GM20431 (cell line): ENCODE results near the gene RNF180.

Experiments
- in situ Hi-C: fragments of 300-500 bp; cut with MseI, MboI; formaldehyde crosslinking; loops from one replicate; pipeline ENCODE4 v1.15.0; 2020; ENCODE audit warnings: low sequenced_read_pairs; ENCODE audit not compliant: unreplicated experiment

Gene RNF180

DNA sequence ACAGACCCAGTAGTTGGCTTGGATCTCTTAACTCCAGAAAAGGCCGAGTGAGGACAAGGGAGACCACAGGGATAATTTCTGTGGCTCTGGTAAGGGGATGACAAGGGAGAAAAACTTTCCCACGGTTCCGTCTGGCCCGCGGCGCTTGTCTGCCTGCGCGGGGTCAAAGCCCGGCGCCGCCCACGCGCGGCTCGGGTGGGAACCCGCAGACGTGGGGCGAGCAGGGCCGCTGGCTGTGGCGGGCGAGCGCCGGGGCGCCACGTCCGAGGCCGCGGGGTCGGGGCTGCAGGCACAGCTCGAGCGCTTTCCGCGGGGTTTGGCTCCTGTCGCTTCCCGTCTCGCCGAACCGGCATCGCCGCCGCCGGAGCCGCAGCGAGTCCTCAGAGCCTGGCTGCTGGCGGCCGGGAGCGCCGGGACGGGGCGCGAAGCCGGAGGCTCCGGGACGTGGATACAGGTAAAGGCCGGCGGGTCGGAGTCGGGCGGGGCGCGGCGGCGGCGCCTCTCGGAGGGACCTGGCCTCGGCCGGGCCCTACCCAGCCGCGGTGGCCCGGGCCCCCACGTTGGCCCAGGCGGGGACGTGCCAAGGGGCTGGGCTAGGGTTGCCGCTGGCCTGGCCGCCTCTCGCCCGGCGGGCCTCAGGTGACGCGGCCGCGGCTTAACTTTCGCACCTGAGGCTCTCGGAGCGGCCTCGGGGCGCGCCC is at the start of gene RNF180:
RNF180 (plus strand) TSS at position 344 of the 701 bp plus-strand sequence. CDS start 34,965 bp downstream, outside the sequence.
- in situ Hi-C loops, result no loop called here

- in situ Hi-C loops, result no loop called here
Measured at GRCh38 chr5:64125521-64125920, 40.1 kb upstream of the RNF180 start.

GRCh38 chr5:64126202-64126741 is 39.4 kb upstream of the RNF180 start:
- in situ Hi-C loops, result no loop called here

DNA sequence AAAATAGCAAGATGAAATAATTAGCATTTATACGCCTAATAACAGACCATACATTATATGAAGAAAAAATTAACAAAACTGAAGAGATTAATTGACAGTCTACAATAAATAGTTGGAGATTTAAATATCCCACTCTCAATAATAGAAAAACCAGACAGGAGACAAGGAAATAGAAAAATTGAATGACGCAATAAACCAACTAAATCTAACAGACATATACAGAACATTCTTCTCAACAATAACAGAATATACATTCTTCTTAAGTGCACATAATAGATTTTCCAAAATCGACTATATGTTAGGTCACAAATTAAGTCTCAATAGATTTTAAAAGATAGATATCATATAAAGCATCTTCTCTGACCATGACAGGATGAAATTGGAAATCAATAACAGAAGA is 25.6 kb upstream of the RNF180 start:
- in situ Hi-C loops, result no loop called here

- in situ Hi-C loops, result no loop called here
Measured at GRCh38 chr5:64144425-64145215, 21.0 kb upstream of the RNF180 start.

DNA sequence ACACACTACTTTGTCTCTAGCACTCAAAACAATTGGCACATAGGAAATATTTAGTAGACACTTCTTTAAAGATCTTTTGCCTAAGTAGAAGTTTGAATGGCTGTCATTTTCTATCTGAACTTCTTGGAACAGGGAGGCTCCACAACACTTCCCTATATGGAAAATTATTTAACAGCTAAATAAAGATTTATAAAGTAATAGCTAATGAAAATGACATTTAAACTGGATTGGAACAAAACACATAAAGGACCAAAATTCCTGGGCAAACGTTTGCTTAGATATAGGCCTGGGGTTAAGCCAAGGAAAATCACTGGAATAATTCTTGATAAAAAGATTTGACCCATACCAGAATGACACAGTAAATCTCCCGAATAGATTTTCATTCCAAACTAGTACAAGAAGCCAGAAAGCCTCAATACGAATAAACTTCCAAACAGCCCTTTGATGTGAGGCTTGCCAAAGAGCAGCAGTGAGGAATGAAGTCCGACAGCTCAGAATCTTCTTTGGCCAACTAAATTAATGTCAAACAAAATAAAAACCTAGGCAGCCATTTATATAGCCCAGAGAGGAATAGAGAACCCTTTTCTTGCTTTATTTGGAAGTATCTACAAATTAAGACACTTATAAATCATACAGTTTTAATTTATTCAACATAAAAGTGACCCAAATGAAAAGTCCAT is 20.3 kb upstream of the RNF180 start:
- in situ Hi-C loops, result no loop called here

DNA sequence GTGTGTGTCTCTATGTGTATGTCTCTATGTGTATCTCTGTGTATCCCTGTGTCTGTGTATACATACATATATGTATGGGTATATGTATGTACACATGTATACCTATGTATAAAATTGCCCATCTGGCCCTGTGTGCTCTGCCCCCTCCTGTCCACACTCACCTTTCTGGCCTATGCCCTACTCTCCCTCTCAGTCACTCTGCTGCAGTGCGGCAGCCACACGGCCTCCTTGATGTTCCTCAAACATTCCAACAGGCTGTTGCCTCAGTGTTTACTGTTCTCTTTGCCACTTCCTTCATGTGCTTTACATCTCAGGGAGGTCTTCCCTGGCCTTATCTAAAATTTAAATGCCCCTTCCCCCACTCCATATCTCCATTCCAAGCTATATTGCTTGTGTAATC is 18.3 kb upstream of the RNF180 start:
- in situ Hi-C loops, result no loop called here

DNA sequence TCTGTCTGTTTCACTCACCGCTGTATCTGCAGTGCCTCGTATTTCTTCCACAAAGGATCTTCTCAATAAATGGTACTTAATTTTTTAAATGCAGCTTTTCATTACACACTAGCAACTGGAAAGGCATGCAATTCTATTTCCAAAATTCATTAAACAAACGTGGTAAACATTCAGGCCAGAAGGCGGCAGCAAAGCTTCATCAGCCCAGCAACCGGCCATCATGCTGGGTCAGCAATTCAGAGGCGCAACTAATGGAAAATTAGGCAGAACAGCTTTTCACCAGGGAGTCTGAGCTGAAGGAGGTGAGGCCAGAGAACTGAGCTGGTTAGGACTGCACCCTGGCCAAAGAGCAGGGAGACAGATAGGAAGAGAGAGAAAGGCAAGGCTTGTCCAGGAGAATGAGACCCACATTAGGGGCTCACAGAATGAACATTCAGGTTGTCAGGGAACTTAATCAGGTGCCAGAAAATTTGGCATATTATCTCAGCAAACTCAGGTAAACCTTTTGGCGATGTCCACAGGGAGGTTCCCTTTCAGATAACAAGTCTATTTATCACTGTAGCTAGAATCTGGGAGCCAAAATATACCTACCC is 17.7 kb upstream of the RNF180 start:
- in situ Hi-C loops, result no loop called here

- in situ Hi-C loops, result no loop called here
Measured at GRCh38 chr5:64149268-64149667, 16.4 kb upstream of the RNF180 start.

DNA sequence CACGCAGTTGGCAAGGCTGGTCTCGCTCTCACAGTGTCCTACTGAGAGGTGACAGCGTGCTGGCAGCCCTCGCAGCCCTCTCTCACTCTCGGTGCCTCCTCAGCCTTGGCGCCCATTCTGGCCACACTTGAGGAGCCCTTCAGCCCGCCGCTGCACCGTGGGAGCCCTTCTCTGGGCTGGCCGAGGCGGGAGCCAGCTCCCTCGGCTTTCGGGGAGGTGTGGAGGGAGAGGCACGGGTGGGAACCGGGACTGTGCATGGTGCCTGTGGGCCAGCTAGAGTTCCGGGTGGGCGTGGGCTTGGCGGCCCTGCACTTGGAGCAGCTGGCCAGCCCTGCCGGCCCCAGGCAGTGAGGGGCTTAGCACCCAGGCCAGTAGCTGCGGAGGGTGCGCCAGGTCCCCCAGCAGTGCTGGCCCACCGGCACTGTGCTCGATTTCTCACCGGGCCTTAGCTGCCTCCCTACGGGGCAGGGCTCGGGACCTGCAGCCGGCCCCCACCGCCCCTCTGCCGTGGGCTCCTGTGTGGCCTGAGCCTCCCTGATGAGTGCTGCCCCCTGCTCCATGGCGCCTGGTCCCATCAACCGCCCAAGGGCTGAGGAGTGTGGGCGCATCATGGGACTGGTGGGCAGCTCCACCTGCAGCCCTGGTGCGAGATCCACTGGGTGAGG is 15.7 kb upstream of the RNF180 start:
- in situ Hi-C loops, result no loop called here

GRCh38 chr5:64156261-64156660 is 9.4 kb upstream of the RNF180 start:
- in situ Hi-C loops, result no loop called here

- in situ Hi-C loops, result no loop called here
Measured at GRCh38 chr5:64158827-64159226, 6.8 kb upstream of the RNF180 start.

DNA sequence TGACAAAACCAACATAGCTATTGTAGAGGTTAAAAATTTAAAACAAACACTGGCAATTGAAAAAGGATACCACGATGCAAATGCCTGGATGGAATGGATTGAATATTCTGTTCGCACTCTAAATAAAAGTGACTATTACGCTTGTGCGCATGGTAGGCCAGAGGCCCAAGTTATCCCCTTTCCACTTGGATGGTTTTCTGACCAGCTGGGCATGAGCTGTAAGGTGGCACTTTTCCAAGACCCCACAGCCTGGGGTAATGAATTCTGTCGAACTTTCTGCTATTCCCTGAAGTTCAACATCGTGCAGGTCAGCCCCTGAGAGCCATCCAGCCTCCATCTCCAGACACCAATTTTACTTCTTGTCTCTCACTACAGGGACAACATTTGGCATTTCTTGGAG is 5.4 kb upstream of the RNF180 start:
- in situ Hi-C loops, result no loop called here

GRCh38 chr5:64161420-64161819 is 4.2 kb upstream of the RNF180 start:
- in situ Hi-C loops, result no loop called here

DNA sequence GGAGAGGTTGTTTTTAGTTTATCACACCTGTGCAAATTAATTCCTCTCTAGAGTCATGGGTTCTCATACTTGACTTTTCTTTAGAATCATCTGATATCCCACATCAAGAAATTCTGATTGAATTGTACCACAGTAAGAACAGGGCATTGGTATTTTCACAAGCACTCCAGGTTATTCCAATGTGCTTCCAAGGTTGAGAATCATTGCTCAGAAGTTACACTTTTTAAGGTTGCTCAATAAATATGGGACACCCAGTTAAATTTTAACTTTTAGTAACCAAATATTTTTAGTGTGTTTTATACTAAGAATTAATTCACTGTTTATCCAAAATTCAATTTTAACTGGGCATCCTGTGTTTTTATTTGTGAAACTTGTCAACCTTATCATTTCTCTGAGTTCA is 2.5 kb upstream of the RNF180 start:
- in situ Hi-C loops, result no loop called here

DNA sequence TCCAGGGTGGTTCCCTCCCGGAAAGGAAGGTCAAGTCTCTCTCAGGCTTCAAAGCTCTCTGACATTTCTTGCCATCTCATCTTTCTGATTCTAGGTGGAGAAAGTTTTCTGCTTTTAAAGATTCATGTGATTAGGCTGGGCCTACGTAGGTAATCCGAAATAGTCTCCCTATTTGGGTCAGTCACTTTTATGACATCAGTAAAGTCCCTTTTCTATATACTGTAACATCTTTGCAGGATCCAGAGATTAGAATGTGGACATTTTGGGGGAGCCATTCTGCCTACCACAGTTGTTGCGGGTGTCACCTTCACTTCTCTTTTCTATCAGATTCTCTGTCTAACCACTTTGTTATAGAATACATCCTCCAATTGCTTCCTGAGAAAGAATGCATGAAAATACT is 1.9 kb upstream of the RNF180 start:
- in situ Hi-C loops, result no loop called here

GRCh38 chr5:64164166-64164565 is 1.5 kb upstream of the RNF180 start:
- in situ Hi-C loops, result no loop called here

DNA sequence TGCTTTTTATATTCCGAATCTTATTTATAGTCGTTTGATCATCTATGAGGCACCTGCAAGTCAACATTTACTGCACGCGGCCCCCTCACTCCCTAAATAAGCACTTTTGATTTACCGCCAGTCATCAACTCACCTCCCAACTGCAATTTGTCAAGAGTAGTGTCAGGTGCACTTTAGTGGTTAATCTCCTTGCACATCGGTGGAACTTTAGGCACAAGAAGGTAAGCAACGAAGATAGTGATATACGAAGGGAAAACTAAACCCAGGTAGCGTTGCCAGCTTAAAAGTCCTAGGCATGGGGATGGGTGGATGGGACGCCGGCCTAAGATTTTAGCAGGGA is 513 bp upstream of the RNF180 start:
- in situ Hi-C loops, result no loop called here

DNA sequence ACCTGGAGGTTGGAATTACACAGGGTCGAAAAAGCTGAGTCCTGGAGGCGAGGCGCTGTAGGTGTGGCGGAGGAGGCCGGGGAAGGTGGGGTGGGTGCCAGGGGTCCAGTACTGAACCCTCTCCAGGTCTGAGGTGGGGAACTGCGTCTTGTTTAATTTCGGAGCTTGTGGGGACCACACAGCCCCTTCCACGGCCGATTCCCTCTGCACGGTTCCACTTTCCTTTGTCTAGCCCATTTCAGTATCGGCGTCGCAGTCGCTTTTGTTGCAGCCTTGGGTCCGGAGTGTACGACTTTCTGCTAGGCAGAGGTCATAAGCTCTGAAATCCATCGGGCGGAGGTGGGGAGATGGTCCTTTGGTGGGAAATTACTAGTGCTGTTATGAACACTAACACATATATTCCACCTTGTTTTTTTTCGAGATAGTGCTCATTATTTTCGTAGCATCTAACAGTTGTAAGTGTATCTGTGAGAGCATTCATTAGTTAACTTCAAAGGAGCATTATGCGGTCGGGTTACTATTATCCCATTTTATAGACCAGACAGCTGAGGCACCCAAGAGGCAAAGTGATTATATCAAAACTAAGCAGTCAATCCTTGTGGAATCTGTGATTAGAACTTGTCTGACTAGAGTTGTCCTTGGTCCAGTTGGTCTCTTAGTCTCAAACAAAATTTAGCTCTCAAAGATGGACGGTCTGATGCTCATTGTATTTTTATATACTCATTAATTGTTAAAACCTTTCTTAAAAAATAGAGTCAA is 737 bp downstream of the RNF180 start:
- in situ Hi-C loops, result no loop called here
